PFSK-1 (cell line): ENCODE data around the gene APOA4.

Experiments
- FOXP2 ChIP-seq: optimal IDR thresholded peaks from 2 replicates; pipeline ENCODE3; 2011; ENCODE audit warnings: borderline replicate concordance, control low read depth, inconsistent platforms; ENCODE audit not compliant: insufficient read depth; ENCODE audit errors: extremely low read length, extremely low read depth
- POLR2AphosphoS5 ChIP-seq: IDR thresholded peaks from 2 replicates; pipeline ENCODE4 v1.6.1; 2012; ENCODE audit warnings: low read depth, mild to moderate bottlenecking, control low read depth, low read length, moderate library complexity
- SIN3A ChIP-seq: IDR thresholded peaks from 2 replicates; pipeline ENCODE4 v1.6.1; 2012; ENCODE audit warnings: mild to moderate bottlenecking, low read length, moderate library complexity, borderline replicate concordance; ENCODE audit not compliant: insufficient read depth
- TAF1 ChIP-seq: IDR thresholded peaks from 2 replicates; pipeline ENCODE4 v1.6.1; 2012; ENCODE audit warnings: low read length, control low read depth, borderline replicate concordance; ENCODE audit not compliant: insufficient read depth
- TF ChIP-seq, protein P1 (sequence below), 2 experiments: IDR thresholded peaks; 2 replicates each; pipeline versions ENCODE4 v1.6.1 to v1.8.0; 2011 to 2012; ENCODE audit warnings: low read depth in 2 of 2, low read length in 2 of 2, control low read depth in 1 of 2, inconsistent platforms in 1 of 2, mild to moderate bottlenecking in 1 of 2, moderate library complexity in 1 of 2; ENCODE audit not compliant: insufficient read depth in 1 of 2

Gene APOA4

GRCh38 chr11:116787786-116788486, 35.2 kb downstream of the APOA4 start, which contains the start of gene ZPR1:
ZPR1 (minus strand) TSS chr11:116788023; CDS start chr11:116787990, 33 bp downstream.
- TF ChIP-seq SIN3A (peak; percentile 86; the same call in 1 of the 2 replicates), TAF1 (peak; percentile 72; the same call in 1 of the 2 replicates), POLR2AphosphoS5 (peak; percentile 85; the same call in 1 of the 2 replicates), FOXP2 (no peak)
- TF ChIP-seq, protein P1, sequence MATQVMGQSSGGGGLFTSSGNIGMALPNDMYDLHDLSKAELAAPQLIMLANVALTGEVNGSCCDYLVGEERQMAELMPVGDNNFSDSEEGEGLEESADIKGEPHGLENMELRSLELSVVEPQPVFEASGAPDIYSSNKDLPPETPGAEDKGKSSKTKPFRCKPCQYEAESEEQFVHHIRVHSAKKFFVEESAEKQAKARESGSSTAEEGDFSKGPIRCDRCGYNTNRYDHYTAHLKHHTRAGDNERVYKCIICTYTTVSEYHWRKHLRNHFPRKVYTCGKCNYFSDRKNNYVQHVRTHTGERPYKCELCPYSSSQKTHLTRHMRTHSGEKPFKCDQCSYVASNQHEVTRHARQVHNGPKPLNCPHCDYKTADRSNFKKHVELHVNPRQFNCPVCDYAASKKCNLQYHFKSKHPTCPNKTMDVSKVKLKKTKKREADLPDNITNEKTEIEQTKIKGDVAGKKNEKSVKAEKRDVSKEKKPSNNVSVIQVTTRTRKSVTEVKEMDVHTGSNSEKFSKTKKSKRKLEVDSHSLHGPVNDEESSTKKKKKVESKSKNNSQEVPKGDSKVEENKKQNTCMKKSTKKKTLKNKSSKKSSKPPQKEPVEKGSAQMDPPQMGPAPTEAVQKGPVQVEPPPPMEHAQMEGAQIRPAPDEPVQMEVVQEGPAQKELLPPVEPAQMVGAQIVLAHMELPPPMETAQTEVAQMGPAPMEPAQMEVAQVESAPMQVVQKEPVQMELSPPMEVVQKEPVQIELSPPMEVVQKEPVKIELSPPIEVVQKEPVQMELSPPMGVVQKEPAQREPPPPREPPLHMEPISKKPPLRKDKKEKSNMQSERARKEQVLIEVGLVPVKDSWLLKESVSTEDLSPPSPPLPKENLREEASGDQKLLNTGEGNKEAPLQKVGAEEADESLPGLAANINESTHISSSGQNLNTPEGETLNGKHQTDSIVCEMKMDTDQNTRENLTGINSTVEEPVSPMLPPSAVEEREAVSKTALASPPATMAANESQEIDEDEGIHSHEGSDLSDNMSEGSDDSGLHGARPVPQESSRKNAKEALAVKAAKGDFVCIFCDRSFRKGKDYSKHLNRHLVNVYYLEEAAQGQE (IDR thresholded peaks at IDR 0.05; ENCODE audit: insufficient read depth in 1 of 2, low read depth in 2 of 2, low read length in 2 of 2) = no peak

GRCh38 chr11:116787436-116787785, 35.7 kb downstream of the APOA4 start:
- TF ChIP-seq SIN3A (no peak), TAF1 (no peak), FOXP2 (no peak), POLR2AphosphoS5 (no peak)
- TF ChIP-seq, protein P1 (IDR thresholded peaks at IDR 0.05; ENCODE audit: insufficient read depth in 1 of 2, low read depth in 2 of 2, low read length in 2 of 2) = no peak

GRCh38 chr11:116786966-116787365, 36.1 kb downstream of the APOA4 start:
- TF ChIP-seq, protein P1 (IDR thresholded peaks at IDR 0.05; ENCODE audit: insufficient read depth in 1 of 2, low read depth in 2 of 2, low read length in 2 of 2) = no peak
- no peak for TF ChIP-seq FOXP2
- TF ChIP-seq SIN3A = no peak
- TF ChIP-seq POLR2AphosphoS5 = no peak
- no peak for TF ChIP-seq TAF1

DNA sequence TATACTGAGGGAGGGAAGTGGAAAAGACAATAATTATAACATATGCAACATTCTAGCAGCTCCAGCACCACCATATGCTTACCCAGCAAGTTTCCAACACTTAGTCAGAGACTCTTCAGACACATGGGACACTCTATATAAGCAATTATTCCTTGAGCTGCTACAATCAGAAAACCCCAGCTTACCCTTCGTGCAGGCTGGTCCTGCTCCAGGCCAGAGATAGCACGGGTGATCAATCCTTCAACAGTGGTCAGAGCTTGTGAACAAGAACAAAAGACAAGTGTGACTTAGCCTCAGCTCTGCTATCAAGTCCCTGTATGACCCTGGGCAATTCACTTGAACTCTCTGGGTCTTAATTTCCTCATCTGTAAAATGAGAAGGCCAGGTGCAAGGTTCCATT, 36.8 kb downstream of the APOA4 start:
- no peak for TF ChIP-seq TAF1
- TF ChIP-seq SIN3A = no peak
- TF ChIP-seq, protein P1 (IDR thresholded peaks at IDR 0.05; ENCODE audit: insufficient read depth in 1 of 2, low read depth in 2 of 2, low read length in 2 of 2) = no peak
- TF ChIP-seq FOXP2 = no peak
- TF ChIP-seq POLR2AphosphoS5 = no peak
